ENCODE data around the gene RRP12.
"Not testable (repeated sequence)": the region's sequence is repeated elsewhere in the genome, so short reads cannot be mapped to it uniquely, and the experiment has no call there.

DNA sequence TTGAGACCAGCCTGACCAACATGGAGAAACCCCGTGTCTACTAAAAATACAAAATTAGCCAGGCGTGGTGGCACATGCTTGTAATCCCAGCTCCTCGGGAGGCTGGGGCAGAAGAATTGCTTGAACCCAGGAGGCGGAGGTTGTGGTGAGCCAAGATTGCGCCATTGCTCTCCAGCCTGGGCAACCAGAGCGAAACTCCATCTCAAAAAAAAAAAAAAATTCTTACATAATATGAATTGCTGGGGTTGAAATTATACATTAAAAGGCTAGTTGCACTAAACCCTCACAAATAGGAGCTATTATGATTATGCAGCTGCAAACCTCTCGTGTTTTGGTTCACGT, 22.6 kb upstream of the RRP12 start:
- TF ChIP-seq, protein P1, sequence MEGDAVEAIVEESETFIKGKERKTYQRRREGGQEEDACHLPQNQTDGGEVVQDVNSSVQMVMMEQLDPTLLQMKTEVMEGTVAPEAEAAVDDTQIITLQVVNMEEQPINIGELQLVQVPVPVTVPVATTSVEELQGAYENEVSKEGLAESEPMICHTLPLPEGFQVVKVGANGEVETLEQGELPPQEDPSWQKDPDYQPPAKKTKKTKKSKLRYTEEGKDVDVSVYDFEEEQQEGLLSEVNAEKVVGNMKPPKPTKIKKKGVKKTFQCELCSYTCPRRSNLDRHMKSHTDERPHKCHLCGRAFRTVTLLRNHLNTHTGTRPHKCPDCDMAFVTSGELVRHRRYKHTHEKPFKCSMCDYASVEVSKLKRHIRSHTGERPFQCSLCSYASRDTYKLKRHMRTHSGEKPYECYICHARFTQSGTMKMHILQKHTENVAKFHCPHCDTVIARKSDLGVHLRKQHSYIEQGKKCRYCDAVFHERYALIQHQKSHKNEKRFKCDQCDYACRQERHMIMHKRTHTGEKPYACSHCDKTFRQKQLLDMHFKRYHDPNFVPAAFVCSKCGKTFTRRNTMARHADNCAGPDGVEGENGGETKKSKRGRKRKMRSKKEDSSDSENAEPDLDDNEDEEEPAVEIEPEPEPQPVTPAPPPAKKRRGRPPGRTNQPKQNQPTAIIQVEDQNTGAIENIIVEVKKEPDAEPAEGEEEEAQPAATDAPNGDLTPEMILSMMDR (IDR thresholded peaks at IDR 0.05; ENCODE audit: poor library complexity, severe bottlenecking), result not testable (repeated sequence)
- not testable (repeated sequence) for TF ChIP-seq RAD21 (conservative IDR thresholded peaks at IDR 0.05); EZH2 (IDR thresholded peaks at IDR 0.05; ENCODE audit: borderline replicate concordance, insufficient read depth, low read length, poor library complexity, severe bottlenecking); EP300 (conservative IDR thresholded peaks at IDR 0.05; ENCODE audit: poor library complexity, severe bottlenecking); SMC3 (conservative IDR thresholded peaks at IDR 0.05; ENCODE audit: poor library complexity); POLR2AphosphoS5 (IDR thresholded peaks at IDR 0.05)
- TF ChIP-seq, protein P2, sequence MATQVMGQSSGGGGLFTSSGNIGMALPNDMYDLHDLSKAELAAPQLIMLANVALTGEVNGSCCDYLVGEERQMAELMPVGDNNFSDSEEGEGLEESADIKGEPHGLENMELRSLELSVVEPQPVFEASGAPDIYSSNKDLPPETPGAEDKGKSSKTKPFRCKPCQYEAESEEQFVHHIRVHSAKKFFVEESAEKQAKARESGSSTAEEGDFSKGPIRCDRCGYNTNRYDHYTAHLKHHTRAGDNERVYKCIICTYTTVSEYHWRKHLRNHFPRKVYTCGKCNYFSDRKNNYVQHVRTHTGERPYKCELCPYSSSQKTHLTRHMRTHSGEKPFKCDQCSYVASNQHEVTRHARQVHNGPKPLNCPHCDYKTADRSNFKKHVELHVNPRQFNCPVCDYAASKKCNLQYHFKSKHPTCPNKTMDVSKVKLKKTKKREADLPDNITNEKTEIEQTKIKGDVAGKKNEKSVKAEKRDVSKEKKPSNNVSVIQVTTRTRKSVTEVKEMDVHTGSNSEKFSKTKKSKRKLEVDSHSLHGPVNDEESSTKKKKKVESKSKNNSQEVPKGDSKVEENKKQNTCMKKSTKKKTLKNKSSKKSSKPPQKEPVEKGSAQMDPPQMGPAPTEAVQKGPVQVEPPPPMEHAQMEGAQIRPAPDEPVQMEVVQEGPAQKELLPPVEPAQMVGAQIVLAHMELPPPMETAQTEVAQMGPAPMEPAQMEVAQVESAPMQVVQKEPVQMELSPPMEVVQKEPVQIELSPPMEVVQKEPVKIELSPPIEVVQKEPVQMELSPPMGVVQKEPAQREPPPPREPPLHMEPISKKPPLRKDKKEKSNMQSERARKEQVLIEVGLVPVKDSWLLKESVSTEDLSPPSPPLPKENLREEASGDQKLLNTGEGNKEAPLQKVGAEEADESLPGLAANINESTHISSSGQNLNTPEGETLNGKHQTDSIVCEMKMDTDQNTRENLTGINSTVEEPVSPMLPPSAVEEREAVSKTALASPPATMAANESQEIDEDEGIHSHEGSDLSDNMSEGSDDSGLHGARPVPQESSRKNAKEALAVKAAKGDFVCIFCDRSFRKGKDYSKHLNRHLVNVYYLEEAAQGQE (IDR thresholded peaks at IDR 0.05; ENCODE audit: borderline replicate concordance), result not testable (repeated sequence)

All from neural cell (in vitro differentiated cells).